Ramos (cell line): ENCODE data around the gene MORC4.

Source experiments
- in situ Hi-C: fragments of 300-500 bp; cut with MboI; formaldehyde crosslinking; loops from one replicate; pipeline ENCODE4 v1.14.3; 2022; ENCODE audit warnings: low sequenced_read_pairs; ENCODE audit not compliant: unreplicated experiment

MORC4 gene

GRCh38 chrX:106917830-106918500 is 82.0 kb downstream of the MORC4 start:
- in situ Hi-C loops, result no loop called here

- in situ Hi-C loops, result no loop called here
Measured at GRCh38 chrX:106912864-106913263, 87.1 kb downstream of the MORC4 start.

DNA sequence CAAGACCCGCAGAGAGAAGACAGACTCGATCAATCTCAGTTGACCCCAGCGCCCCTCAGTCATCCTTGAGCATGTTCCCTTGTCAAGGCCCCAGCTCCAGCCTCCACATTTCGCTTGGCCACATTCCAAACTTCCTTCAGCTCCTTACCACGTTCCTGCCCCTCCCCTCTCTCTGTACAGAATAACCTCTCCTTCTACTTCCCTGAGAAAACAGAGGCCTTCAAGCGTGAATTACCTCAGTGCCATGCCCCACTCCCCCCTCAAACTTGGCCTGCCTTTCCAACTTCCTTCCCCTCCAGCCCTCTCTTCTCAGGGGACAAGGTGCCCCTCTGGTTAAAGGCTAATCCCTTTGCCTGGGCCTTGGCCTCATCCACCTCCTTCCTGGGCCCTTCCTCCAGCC is 93.7 kb downstream of the MORC4 start:
- in situ Hi-C loops, result no loop called here

- in situ Hi-C loops, result no loop called here
Measured at GRCh38 chrX:106905064-106905708, 94.8 kb downstream of the MORC4 start.

GRCh38 chrX:106903856-106904528 is 96.0 kb downstream of the MORC4 start:
- in situ Hi-C loops, result no loop called here

GRCh38 chrX:106903291-106903824 is 96.7 kb downstream of the MORC4 start, which contains the start of gene RIPPLY1:
TSS of gene RIPPLY1 (minus strand) at chrX:106903341. CDS start at chrX:106903287, 54 bp downstream.
- in situ Hi-C loops, result no loop called here

GRCh38 chrX:106902684-106903083 is 97.3 kb downstream of the MORC4 start:
- in situ Hi-C loops, result no loop called here

- in situ Hi-C loops, result no loop called here
Measured at GRCh38 chrX:106901781-106902219, 98.2 kb downstream of the MORC4 start.

DNA sequence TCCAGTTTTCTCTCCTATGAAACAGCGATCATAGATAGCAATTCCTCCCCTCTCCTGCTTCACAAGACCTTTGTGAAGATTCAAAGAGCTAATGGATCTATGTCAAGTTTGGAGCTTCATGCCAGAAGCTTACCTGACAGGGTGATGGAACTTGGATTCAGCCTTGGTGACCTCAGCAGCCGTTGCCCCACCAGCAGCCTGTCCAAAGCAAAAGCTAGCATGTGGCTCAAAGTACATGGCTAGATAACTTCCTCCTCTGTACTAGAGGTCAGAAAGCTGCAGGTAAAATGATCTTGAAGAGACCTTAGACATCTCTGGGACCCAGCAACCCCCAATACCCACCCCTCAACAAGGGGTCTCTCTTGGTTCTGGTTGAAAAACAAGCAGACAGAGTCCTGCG is 98.7 kb downstream of the MORC4 start:
- in situ Hi-C loops, result no loop called here

- in situ Hi-C loops, result no loop called here
Measured at GRCh38 chrX:106899841-106900240, 100.2 kb downstream of the MORC4 start.

DNA sequence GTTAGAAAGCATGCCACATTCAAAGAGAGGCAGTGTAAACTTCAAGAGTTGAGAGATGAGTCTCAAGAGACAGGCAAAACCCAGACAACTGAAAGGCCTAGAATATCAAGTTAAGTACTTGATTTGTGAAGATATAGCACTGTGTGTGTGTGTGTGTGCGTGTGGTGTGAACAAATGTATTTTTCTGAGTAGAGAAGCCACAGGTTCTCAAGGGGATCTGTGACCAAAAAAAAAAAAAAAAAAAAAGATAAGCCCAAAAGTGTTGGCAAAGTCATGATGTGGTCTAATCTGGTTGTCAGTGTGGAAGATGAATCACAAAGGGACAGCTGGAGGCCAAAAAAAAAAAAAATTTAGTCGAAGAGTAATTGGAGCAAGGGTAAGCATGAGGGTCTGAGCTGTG is 100.7 kb downstream of the MORC4 start:
- in situ Hi-C loops, result no loop called here

DNA sequence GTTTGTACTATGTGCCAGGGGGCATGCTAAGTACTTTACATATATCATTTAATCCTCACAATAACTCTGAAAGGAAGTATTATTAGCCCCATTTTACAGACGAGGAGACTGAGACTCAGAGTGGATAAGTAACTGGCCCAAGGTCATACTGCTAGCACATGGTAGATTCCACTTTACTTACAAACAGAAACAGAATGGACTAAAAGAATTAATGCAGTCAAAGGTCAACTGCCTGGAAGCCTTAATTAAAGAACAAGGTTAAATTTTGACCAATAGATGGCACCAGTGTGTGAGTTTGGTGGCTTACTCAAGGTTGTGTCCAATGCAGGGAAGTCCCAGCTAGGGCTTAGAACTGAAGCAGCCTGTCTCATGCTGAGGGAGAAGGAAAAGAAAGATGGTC is 101.5 kb downstream of the MORC4 start:
- in situ Hi-C loops, result no loop called here

DNA sequence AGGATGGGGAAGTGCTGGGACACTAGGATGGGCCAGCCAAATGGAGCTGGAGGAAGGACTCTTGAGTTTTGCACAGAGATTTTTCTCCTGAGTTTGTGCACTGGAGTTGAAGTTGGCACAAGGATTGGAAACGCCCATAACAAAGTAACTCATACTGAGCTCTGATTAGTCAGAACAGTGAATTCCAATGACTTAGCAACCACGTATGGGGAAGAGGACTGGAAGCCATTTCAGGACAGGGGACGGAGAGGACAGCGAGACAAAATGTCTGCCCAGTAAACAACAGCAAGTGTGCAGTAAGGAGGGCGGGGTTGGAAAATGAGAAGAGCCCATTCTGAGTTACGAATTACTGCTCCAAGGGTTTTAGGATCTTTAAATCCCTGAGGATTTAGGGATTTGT is 102.8 kb downstream of the MORC4 start:
- in situ Hi-C loops, result no loop called here

- in situ Hi-C loops, result no loop called here
Measured at GRCh38 chrX:106894978-106895452, 105.0 kb downstream of the MORC4 start.

- in situ Hi-C loops, result no loop called here
Measured at GRCh38 chrX:106894392-106894909, 105.6 kb downstream of the MORC4 start.

- in situ Hi-C loops, result no loop called here
Measured at GRCh38 chrX:106891762-106892460, 108.1 kb downstream of the MORC4 start.
